AG10803 (cell line): ENCODE results near the gene FTMT.

Source experiments
- DNase-seq: peaks from one replicate; pipeline ENCODE4 v3.0.0; 2010; ENCODE audit warnings: low read depth
- H3K4me3 ChIP-seq: 2 replicates; pipeline ENCODE4 v1.5.1; 2011; ENCODE audit warnings: mild to moderate bottlenecking, low read length, control low read depth
- CTCF ChIP-seq: conservative IDR thresholded peaks from 2 replicates; pipeline ENCODE4 v1.5.1; 2011; ENCODE audit warnings: mild to moderate bottlenecking, low read length, control low read depth, inconsistent platforms

FTMT gene

DNA sequence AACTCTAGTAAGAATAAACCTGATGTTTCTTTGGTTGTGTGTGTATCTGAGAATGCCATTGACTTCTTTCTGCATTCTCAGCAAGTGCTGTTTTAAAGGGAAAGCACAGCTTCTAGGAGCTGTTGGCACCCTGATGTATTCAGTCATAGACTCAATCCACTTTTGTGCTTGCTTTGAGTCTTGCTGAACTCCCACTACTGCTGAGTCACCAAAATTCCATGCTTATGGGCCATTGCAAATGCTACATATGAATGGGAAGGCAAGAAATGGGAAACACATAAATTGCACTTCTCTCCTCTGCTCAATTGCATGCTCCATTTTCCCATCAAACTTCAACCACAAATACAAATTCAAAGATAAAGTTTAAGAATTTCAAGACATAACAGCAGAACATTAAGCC lies 9.8 kb upstream of the FTMT start:
- DNase-seq: no peak
- TF ChIP-seq CTCF: no peak
- H3K4me3 ChIP-seq: no peak overlapping the region

- TF ChIP-seq CTCF: no peak
- no peak overlapping the region for H3K4me3 ChIP-seq
- DNase-seq: no peak
Measured at GRCh38 chr5:121850272-121850671, 1.4 kb upstream of the FTMT start.

GRCh38 chr5:121853850-121854249 lies 2.2 kb downstream of the FTMT start:
- no peak for TF ChIP-seq CTCF
- H3K4me3 ChIP-seq: no peak overlapping the region
- no peak for DNase-seq

GRCh38 chr5:121862801-121863200 lies 11.1 kb downstream of the FTMT start:
- TF ChIP-seq CTCF: no peak
- no peak for DNase-seq
- H3K4me3 ChIP-seq: no peak overlapping the region

- DNase-seq: no peak
- no peak for TF ChIP-seq CTCF
- no peak overlapping the region for H3K4me3 ChIP-seq
Measured at GRCh38 chr5:121863753-121864285, 12.1 kb downstream of the FTMT start.

DNA sequence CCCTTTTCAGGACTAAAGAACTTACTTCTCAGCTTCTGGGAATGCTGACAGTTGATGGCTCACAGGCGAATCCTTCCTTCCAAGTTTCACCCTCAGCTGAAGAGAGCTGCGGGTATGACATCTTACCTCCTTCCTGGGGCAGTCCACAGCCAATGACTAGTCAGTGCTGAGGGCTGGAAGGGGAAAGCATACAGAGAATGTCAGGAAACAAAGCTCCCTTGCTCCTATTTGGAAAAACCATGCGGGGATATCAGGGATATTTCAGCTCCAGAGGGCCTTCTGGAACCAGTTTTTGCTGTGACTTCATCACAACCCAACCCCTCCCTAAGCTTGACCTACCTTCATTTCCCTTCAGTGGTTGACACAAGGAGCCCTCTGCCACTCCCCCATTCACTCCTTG lies 15.7 kb downstream of the FTMT start:
- no peak for TF ChIP-seq CTCF
- DNase-seq: no peak
- no peak overlapping the region for H3K4me3 ChIP-seq

DNA sequence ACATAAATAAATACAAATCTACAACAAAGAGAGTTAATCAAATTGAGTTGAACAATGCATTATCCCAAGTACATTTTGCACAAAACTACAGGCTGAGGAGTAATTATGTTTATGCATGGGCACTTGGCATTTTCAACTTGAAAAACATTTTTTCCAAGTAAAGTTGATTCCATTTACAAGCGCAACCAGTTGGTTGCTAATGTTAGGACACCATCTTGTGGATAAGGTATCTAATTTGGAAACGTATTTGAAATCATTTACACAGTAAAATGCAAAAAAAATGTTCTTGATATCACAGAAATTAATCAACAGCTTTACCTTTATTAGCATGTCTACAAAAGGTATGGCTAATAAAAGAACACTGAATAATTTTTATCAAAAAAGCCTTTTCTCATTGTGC lies 18.8 kb downstream of the FTMT start:
- TF ChIP-seq CTCF: no peak
- no peak overlapping the region for H3K4me3 ChIP-seq
- no peak for DNase-seq
